Trophoblast cell (in vitro differentiated cells and primary cell): ENCODE measurements around the gene JMJD1C.

Experiments used
- DNase-seq, 2 donors: peaks; one replicate each; pipeline ENCODE4 v3.0.0-alpha.2; 2016
- H2AFZ ChIP-seq: 2 replicates; pipeline ENCODE4 v1.6.1; 2013; ENCODE audit warnings: low read length, moderate library complexity, mild to moderate bottlenecking; ENCODE audit not compliant: insufficient read depth, poor library complexity
- H2AK5ac ChIP-seq: 2 replicates; pipeline ENCODE4 v1.6.1; 2013; ENCODE audit warnings: mild to moderate bottlenecking, low read length
- H2BK120ac ChIP-seq: 2 replicates; pipeline ENCODE4 v1.6.1; 2013; ENCODE audit warnings: low read length, mild to moderate bottlenecking, moderate library complexity; ENCODE audit not compliant: insufficient read depth, poor library complexity
- H2BK12ac ChIP-seq: 2 replicates; pipeline ENCODE4 v1.6.1; 2013; ENCODE audit warnings: mild to moderate bottlenecking, low read length, moderate library complexity
- H2BK5ac ChIP-seq: 2 replicates; pipeline ENCODE4 v1.6.1; 2013; ENCODE audit warnings: low read length, low read depth, moderate library complexity, mild to moderate bottlenecking; ENCODE audit not compliant: poor library complexity
- H3K14ac ChIP-seq: 2 replicates; pipeline ENCODE4 v1.6.1; 2013; ENCODE audit warnings: mild to moderate bottlenecking, low read length
- H3K18ac ChIP-seq: 2 replicates; pipeline ENCODE4 v1.6.1; 2013; ENCODE audit warnings: mild to moderate bottlenecking, low read length
- H3K23ac ChIP-seq: 2 replicates; pipeline ENCODE4 v1.6.1; 2013; ENCODE audit warnings: low read length
- H3K27ac ChIP-seq: 2 replicates; pipeline ENCODE4 v1.5.1; 2013; ENCODE audit warnings: low read depth, mild to moderate bottlenecking, inconsistent platforms, low read length, moderate library complexity
- H3K27me3 ChIP-seq: 2 replicates; pipeline ENCODE4 v1.6.1; 2013; ENCODE audit warnings: inconsistent platforms, mild to moderate bottlenecking, low read length, moderate library complexity; ENCODE audit not compliant: insufficient read depth
- H3K36me3 ChIP-seq, 2 experiments: 1 replicate in 1 of 2; 2 replicates in 1 of 2; pipeline ENCODE4 v1.6.1; 2013; ENCODE audit warnings: low read length in 2 of 2, mild to moderate bottlenecking in 2 of 2, moderate library complexity in 1 of 2; ENCODE audit not compliant: insufficient read depth in 2 of 2, control insufficient read depth in 1 of 2
- H3K4ac ChIP-seq: 2 replicates; pipeline ENCODE4 v1.6.1; 2013; ENCODE audit warnings: low read depth, mild to moderate bottlenecking, low read length, moderate library complexity
- H3K4me1 ChIP-seq, 2 experiments: 1 replicate in 1 of 2; 2 replicates in 1 of 2; pipeline ENCODE4 v1.6.1; 2013; ENCODE audit warnings: low read length in 2 of 2, mild to moderate bottlenecking in 2 of 2, moderate library complexity in 1 of 2; ENCODE audit not compliant: insufficient read depth in 2 of 2, control insufficient read depth in 1 of 2
- H3K4me2 ChIP-seq: 2 replicates; pipeline ENCODE4 v1.6.1; 2013; ENCODE audit warnings: inconsistent platforms, mild to moderate bottlenecking, low read length, moderate library complexity
- H3K4me3 ChIP-seq: 2 replicates; pipeline ENCODE4 v1.5.1; 2013; ENCODE audit warnings: mild to moderate bottlenecking, low read depth, low read length, inconsistent platforms
- H3K79me1 ChIP-seq: one replicate; pipeline ENCODE4 v1.6.1; 2013; ENCODE audit warnings: low read length
- H3K79me2 ChIP-seq: 2 replicates; pipeline ENCODE4 v1.6.1; 2013; ENCODE audit warnings: low read length, mild to moderate bottlenecking; ENCODE audit not compliant: control insufficient read depth, insufficient read depth, poor library complexity
- H3K9ac ChIP-seq: 2 replicates; pipeline ENCODE4 v1.6.1; 2013; ENCODE audit warnings: mild to moderate bottlenecking, low read length
- H3K9me3 ChIP-seq: 2 replicates; pipeline ENCODE4 v1.6.1; 2013; ENCODE audit warnings: low read depth, mild to moderate bottlenecking, control low read depth, inconsistent platforms, low read length; ENCODE audit not compliant: insufficient read depth
- H4K12ac ChIP-seq: 2 replicates; pipeline ENCODE4 v1.6.1; 2013; ENCODE audit warnings: low read depth, mild to moderate bottlenecking, low read length, moderate library complexity
- H4K8ac ChIP-seq: 2 replicates; pipeline ENCODE4 v1.6.1; 2013; ENCODE audit warnings: low read depth, mild to moderate bottlenecking, low read length, moderate library complexity
- H4K91ac ChIP-seq: one replicate; pipeline ENCODE4 v1.6.1; 2013; ENCODE audit warnings: low read depth, mild to moderate bottlenecking, low read length, moderate library complexity
- WGBS: extraction: QIAGEN DNeasy Blood & Tissue Kit; methylation state at CpG from one replicate; pipeline ENCODE4 v1.1.7; 2013; ENCODE audit warnings: missing lambda C conversion rate; ENCODE audit not compliant: insufficient read length, insufficient coverage; ENCODE audit errors: extremely low coverage; 5-methylcytosine and 5-hydroxymethylcytosine counted together

Gene JMJD1C

GRCh38 chr10:63480237-63480636 is 14.5 kb upstream of the JMJD1C start:
- Histone ChIP-seq H3K4me1 (peaks cover 2 to 4% of the 10 kb centered on the region in 2 experiments), H3K9me3 (no peaks in the 10 kb centered on the region), H4K12ac (no peak overlapping the region), H3K4me2 (no peak overlapping the region), H2BK120ac (no peak overlapping the region), H3K14ac (no peak overlapping the region), H3K36me3 (no peaks in the 10 kb centered on the region), H2AK5ac (no peak overlapping the region), H2BK5ac (no peak overlapping the region), H3K27me3 (no peaks in the 10 kb centered on the region), H3K23ac (no peak overlapping the region), H3K27ac (no peak overlapping the region), H3K4me3 (no peak overlapping the region), H2AFZ (no peak overlapping the region), H3K79me2 (peaks cover 2% of the 10 kb centered on the region), H2BK12ac (no peak overlapping the region), H3K9ac (no peak overlapping the region), H4K91ac (no peak overlapping the region), H3K4ac (no peak overlapping the region), H3K79me1 (no peaks in the 10 kb centered on the region), H3K18ac (no peak overlapping the region), H4K8ac (no peak overlapping the region)
- no peak for DNase-seq
- no CpG with 5 or more reads among the region's 5 CpGs for WGBS

GRCh38 chr10:63478564-63478963 is 12.8 kb upstream of the JMJD1C start:
- Histone ChIP-seq H3K23ac (no peak overlapping the region), H4K91ac (no peak overlapping the region), H3K9ac (no peak overlapping the region), H3K18ac (no peak overlapping the region), H3K9me3 (no peaks in the 10 kb centered on the region), H3K27ac (no peak overlapping the region), H3K4ac (no peak overlapping the region), H3K4me1 (peaks cover 2 to 4% of the 10 kb centered on the region in 2 experiments), H3K4me2 (no peak overlapping the region), H3K36me3 (no peaks in the 10 kb centered on the region), H2BK5ac (no peak overlapping the region), H3K79me2 (peaks cover 2% of the 10 kb centered on the region), H2AK5ac (no peak overlapping the region), H2AFZ (no peak overlapping the region), H4K12ac (no peak overlapping the region), H3K79me1 (no peaks in the 10 kb centered on the region), H3K27me3 (no peaks in the 10 kb centered on the region), H3K14ac (no peak overlapping the region), H2BK120ac (no peak overlapping the region), H2BK12ac (no peak overlapping the region), H4K8ac (no peak overlapping the region), H3K4me3 (no peak overlapping the region)
- WGBS = no CpG with 5 or more reads among the region's 3 CpGs
- no peak for DNase-seq

GRCh38 chr10:63477927-63478326 is 12.2 kb upstream of the JMJD1C start:
- Histone ChIP-seq H3K36me3 (no peaks in the 10 kb centered on the region), H4K8ac (no peak overlapping the region), H2BK120ac (no peak overlapping the region), H2BK12ac (no peak overlapping the region), H3K4me2 (no peak overlapping the region), H3K27me3 (no peaks in the 10 kb centered on the region), H3K27ac (no peak overlapping the region), H3K23ac (no peak overlapping the region), H3K4me3 (no peak overlapping the region), H2BK5ac (no peak overlapping the region), H3K18ac (no peak overlapping the region), H2AFZ (no peak overlapping the region), H3K4me1 (peaks cover 2 to 4% of the 10 kb centered on the region in 2 experiments), H4K12ac (no peak overlapping the region), H4K91ac (no peak overlapping the region), H2AK5ac (no peak overlapping the region), H3K79me1 (no peaks in the 10 kb centered on the region), H3K9me3 (no peaks in the 10 kb centered on the region), H3K4ac (no peak overlapping the region), H3K79me2 (peaks cover 2% of the 10 kb centered on the region), H3K9ac (no peak overlapping the region), H3K14ac (no peak overlapping the region)
- no peak for DNase-seq
- no CpG with 5 or more reads among the region's 1 CpG for WGBS

GRCh38 chr10:63474488-63474887 is 8.7 kb upstream of the JMJD1C start:
- Histone ChIP-seq H2AFZ (no peak overlapping the region), H4K91ac (no peak overlapping the region), H3K23ac (no peak overlapping the region), H2AK5ac (no peak overlapping the region), H3K14ac (no peak overlapping the region), H3K27ac (no peak overlapping the region), H3K4me3 (no peak overlapping the region), H3K4me2 (no peak overlapping the region), H3K9me3 (no peaks in the 10 kb centered on the region), H3K79me1 (no peaks in the 10 kb centered on the region), H3K4ac (peak overlapping the region; percentile 75), H2BK12ac (no peak overlapping the region), H4K8ac (no peak overlapping the region), H3K27me3 (no peaks in the 10 kb centered on the region), H3K79me2 (peaks cover 2% of the 10 kb centered on the region), H4K12ac (no peak overlapping the region), H3K9ac (no peak overlapping the region), H3K4me1 (peaks cover 2 to 4% of the 10 kb centered on the region in 2 experiments), H2BK5ac (no peak overlapping the region), H3K18ac (no peak overlapping the region), H3K36me3 (no peaks in the 10 kb centered on the region), H2BK120ac (no peak overlapping the region)
- DNase-seq = peak in 1 of 2 donors; percentile 37
- no CpG with 5 or more reads among the region's 8 CpGs for WGBS
